ENCODE measurements around the gene PC. TPM values are rescaled to one million over a fixed set of nuclear protein-coding genes. Genes with fewer than 3 reads are reported as not detected.
A peak's percentile ranks its signal among the peaks of the same experiment; 100 is the strongest.

The PC gene
- total and polyA plus RNA-seq, 2 experiments from 2014 or later = 18.3 to 21.7 TPM

DNA sequence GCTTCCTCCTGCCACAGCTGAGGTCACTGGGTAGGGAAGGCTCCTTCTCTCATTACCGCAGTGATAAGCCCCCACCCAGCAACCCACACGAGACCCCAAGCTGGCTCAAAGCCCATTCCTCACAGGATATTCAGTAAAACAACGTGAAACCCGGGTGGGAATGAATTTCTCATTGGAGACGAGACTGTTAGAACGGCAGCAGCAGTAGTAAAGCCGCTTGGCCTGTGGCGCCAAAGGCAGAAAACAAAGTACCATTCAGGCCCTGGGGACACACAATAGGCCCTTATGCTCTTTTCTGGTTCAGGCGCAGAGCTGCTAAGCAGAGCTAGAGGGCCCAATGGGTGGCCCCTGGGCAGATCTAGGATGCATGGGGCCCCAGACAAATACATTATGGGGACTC lies 45.3 kb downstream of the PC start (continued):
- TF ChIP-seq, protein P1, sequence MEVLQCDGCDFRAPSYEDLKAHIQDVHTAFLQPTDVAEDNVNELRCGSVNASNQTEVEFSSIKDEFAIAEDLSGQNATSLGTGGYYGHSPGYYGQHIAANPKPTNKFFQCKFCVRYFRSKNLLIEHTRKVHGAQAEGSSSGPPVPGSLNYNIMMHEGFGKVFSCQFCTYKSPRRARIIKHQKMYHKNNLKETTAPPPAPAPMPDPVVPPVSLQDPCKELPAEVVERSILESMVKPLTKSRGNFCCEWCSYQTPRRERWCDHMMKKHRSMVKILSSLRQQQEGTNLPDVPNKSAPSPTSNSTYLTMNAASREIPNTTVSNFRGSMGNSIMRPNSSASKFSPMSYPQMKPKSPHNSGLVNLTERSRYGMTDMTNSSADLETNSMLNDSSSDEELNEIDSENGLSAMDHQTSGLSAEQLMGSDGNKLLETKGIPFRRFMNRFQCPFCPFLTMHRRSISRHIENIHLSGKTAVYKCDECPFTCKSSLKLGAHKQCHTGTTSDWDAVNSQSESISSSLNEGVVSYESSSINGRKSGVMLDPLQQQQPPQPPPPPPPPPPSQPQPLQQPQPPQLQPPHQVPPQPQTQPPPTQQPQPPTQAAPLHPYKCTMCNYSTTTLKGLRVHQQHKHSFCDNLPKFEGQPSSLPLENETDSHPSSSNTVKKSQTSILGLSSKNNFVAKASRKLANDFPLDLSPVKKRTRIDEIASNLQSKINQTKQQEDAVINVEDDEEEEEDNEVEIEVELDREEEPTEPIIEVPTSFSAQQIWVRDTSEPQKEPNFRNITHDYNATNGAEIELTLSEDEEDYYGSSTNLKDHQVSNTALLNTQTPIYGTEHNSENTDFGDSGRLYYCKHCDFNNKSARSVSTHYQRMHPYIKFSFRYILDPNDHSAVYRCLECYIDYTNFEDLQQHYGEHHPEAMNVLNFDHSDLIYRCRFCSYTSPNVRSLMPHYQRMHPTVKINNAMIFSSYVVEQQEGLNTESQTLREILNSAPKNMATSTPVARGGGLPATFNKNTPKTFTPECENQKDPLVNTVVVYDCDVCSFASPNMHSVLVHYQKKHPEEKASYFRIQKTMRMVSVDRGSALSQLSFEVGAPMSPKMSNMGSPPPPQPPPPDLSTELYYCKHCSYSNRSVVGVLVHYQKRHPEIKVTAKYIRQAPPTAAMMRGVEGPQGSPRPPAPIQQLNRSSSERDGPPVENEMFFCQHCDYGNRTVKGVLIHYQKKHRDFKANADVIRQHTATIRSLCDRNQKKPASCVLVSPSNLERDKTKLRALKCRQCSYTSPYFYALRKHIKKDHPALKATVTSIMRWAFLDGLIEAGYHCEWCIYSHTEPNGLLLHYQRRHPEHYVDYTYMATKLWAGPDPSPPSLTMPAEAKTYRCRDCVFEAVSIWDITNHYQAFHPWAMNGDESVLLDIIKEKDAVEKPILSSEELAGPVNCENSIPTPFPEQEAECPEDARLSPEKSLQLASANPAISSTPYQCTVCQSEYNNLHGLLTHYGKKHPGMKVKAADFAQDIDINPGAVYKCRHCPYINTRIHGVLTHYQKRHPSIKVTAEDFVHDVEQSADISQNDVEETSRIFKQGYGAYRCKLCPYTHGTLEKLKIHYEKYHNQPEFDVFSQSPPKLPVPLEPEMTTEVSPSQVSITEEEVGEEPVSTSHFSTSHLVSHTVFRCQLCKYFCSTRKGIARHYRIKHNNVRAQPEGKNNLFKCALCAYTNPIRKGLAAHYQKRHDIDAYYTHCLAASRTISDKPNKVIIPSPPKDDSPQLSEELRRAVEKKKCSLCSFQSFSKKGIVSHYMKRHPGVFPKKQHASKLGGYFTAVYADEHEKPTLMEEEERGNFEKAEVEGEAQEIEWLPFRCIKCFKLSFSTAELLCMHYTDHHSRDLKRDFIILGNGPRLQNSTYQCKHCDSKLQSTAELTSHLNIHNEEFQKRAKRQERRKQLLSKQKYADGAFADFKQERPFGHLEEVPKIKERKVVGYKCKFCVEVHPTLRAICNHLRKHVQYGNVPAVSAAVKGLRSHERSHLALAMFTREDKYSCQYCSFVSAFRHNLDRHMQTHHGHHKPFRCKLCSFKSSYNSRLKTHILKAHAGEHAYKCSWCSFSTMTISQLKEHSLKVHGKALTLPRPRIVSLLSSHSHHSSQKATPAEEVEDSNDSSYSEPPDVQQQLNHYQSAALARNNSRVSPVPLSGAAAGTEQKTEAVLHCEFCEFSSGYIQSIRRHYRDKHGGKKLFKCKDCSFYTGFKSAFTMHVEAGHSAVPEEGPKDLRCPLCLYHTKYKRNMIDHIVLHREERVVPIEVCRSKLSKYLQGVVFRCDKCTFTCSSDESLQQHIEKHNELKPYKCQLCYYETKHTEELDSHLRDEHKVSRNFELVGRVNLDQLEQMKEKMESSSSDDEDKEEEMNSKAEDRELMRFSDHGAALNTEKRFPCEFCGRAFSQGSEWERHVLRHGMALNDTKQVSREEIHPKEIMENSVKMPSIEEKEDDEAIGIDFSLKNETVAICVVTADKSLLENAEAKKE (CRISPR knock-in tag; IDR thresholded peaks at IDR 0.05) = no peak
- TF ChIP-seq EZH2phosphoT487 (IDR thresholded peaks at IDR 0.05; ENCODE audit: unreplicated experiment) = no peak
- no peak for TF ChIP-seq ZNF331 (CRISPR knock-in tag; IDR thresholded peaks at IDR 0.05; ENCODE audit: low read depth)
- TF ChIP-seq JUNB (IDR thresholded peaks at IDR 0.05; ENCODE audit: unreplicated experiment) = no peak
- TF ChIP-seq, protein P2, sequence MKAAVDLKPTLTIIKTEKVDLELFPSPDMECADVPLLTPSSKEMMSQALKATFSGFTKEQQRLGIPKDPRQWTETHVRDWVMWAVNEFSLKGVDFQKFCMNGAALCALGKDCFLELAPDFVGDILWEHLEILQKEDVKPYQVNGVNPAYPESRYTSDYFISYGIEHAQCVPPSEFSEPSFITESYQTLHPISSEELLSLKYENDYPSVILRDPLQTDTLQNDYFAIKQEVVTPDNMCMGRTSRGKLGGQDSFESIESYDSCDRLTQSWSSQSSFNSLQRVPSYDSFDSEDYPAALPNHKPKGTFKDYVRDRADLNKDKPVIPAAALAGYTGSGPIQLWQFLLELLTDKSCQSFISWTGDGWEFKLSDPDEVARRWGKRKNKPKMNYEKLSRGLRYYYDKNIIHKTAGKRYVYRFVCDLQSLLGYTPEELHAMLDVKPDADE (IDR thresholded peaks at IDR 0.05) = no peak

DNA sequence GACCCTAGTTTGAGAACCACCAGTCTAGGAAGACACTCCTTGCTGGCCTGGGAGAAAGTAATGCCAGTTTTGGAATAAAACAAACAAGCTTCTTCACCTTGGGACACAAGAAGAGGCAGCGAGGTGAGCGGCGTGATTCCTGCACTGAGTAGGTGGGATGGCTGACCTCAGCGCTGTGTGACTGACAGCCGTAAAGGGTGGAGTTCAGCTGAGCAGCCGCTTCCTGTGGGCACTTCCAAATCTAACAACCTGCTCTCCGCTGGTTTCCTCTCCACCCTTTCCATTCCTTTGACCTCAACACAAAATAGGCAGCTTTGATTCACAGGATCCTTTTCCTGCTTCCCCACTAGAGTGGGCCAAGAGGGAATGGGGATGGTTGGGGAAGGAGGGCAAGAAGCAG lies 45.8 kb downstream of the PC start:
- Histone ChIP-seq H4K20me1 (replicated peaks; ENCODE audit: insufficient read depth) (no peaks in the 10 kb centered on the region), H3K4me1 (ENCODE audit: insufficient read depth) (peaks cover 12% of the 10 kb centered on the region), H3K9me2 (ENCODE audit: insufficient read depth) (no peaks in the 10 kb centered on the region), H3K27ac (ENCODE audit: low read depth) (peak overlapping the region; percentile 76), H3K79me2 (replicated peaks; ENCODE audit: insufficient read depth) (no peaks in the 10 kb centered on the region), H3K27me3 (ENCODE audit: insufficient read depth) (no peaks in the 10 kb centered on the region), H3K4me3 (no peak overlapping the region), H2AFZ (peak overlapping the region; percentile 66; the same call in 1 of the 2 replicates), H3F3A (replicated peaks; ENCODE audit: low read depth) (no peaks in the 10 kb centered on the region), H3K36me3 (ENCODE audit: insufficient read depth) (no peaks in the 10 kb centered on the region), H3K4me2 (peak overlapping the region; percentile 48)
- Mint-ChIP-seq H3K36me3 (ENCODE audit: low read depth) (no peaks in the 10 kb centered on the region), H3K27ac (no peak overlapping the region), H3K4me1 (peaks cover 34% of the 10 kb centered on the region), H3K9me3 (no peaks in the 10 kb centered on the region), H3K27me3 (ENCODE audit: insufficient read depth, low read depth, poor library complexity) (peaks cover 5% of the 10 kb centered on the region), H3K4me3 (no peak overlapping the region)
- peak; percentile 53 for DNase-seq (ENCODE audit: low spot score)
- peak; percentile 52 for ATAC-seq
- TF ChIP-seq, protein P3, sequence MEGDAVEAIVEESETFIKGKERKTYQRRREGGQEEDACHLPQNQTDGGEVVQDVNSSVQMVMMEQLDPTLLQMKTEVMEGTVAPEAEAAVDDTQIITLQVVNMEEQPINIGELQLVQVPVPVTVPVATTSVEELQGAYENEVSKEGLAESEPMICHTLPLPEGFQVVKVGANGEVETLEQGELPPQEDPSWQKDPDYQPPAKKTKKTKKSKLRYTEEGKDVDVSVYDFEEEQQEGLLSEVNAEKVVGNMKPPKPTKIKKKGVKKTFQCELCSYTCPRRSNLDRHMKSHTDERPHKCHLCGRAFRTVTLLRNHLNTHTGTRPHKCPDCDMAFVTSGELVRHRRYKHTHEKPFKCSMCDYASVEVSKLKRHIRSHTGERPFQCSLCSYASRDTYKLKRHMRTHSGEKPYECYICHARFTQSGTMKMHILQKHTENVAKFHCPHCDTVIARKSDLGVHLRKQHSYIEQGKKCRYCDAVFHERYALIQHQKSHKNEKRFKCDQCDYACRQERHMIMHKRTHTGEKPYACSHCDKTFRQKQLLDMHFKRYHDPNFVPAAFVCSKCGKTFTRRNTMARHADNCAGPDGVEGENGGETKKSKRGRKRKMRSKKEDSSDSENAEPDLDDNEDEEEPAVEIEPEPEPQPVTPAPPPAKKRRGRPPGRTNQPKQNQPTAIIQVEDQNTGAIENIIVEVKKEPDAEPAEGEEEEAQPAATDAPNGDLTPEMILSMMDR (conservative IDR thresholded peaks at IDR 0.05; ENCODE audit: low read depth in 2 of 2) = no peak
- TF ChIP-seq EZH2phosphoT487 (IDR thresholded peaks at IDR 0.05; ENCODE audit: unreplicated experiment) = no peak
- TF ChIP-seq, protein P2 (IDR thresholded peaks at IDR 0.05) = no peak
- TF ChIP-seq JUNB (IDR thresholded peaks at IDR 0.05; ENCODE audit: unreplicated experiment) = no peak
- no peak for TF ChIP-seq CREB1 (CRISPR knock-in tag; IDR thresholded peaks at IDR 0.05; ENCODE audit: low read depth)
- TF ChIP-seq, protein P4, sequence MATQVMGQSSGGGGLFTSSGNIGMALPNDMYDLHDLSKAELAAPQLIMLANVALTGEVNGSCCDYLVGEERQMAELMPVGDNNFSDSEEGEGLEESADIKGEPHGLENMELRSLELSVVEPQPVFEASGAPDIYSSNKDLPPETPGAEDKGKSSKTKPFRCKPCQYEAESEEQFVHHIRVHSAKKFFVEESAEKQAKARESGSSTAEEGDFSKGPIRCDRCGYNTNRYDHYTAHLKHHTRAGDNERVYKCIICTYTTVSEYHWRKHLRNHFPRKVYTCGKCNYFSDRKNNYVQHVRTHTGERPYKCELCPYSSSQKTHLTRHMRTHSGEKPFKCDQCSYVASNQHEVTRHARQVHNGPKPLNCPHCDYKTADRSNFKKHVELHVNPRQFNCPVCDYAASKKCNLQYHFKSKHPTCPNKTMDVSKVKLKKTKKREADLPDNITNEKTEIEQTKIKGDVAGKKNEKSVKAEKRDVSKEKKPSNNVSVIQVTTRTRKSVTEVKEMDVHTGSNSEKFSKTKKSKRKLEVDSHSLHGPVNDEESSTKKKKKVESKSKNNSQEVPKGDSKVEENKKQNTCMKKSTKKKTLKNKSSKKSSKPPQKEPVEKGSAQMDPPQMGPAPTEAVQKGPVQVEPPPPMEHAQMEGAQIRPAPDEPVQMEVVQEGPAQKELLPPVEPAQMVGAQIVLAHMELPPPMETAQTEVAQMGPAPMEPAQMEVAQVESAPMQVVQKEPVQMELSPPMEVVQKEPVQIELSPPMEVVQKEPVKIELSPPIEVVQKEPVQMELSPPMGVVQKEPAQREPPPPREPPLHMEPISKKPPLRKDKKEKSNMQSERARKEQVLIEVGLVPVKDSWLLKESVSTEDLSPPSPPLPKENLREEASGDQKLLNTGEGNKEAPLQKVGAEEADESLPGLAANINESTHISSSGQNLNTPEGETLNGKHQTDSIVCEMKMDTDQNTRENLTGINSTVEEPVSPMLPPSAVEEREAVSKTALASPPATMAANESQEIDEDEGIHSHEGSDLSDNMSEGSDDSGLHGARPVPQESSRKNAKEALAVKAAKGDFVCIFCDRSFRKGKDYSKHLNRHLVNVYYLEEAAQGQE (IDR thresholded peaks at IDR 0.05; ENCODE audit: unreplicated experiment) = no peak
- no peak for TF ChIP-seq POLR2AphosphoS5 (IDR thresholded peaks at IDR 0.05; ENCODE audit: low read depth)
- TF ChIP-seq ZNF331 (CRISPR knock-in tag; IDR thresholded peaks at IDR 0.05; ENCODE audit: low read depth) = no peak
- TF ChIP-seq EZH2 (IDR thresholded peaks at IDR 0.05; ENCODE audit: low read depth, unreplicated experiment) = no peak
- TF ChIP-seq STAT1 (IDR thresholded peaks at IDR 0.05; ENCODE audit: unreplicated experiment) = no peak
